C4-2B (cell line): ENCODE data around the gene NF1.
"Not testable (repeated sequence)": the region's sequence is repeated elsewhere in the genome, so short reads cannot be mapped to it uniquely, and the experiment has no call there.

Experiments used
- ZFX ChIP-seq: fragments of 450-650 bp; IDR thresholded peaks from 2 replicates; pipeline ENCODE4 v1.6.1; 2017
- TF ChIP-seq, protein P1 (sequence below): fragments of 450-650 bp; conservative IDR thresholded peaks from 2 replicates; pipeline ENCODE4 v1.5.1; 2017; ENCODE audit warnings: mild to moderate bottlenecking

DNA sequence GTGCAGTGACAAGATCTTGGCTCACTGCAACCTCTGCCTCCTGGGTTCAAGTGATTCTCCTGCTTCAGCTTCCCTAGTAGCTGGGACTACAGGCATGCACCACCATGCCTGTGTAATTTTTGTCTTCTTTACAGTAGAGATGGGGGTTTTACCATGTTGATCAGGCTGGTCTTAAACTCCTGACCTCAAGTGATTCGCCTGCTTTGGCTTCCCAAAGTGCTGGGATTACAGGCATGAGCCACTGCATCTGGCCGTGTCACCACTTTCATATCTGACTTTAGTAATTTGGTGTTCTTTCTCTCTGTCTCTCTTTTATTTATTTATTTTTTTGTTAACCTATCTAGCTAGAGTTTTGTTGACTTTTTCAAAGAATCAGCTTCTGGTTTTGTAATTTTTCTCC is 103.9 kb downstream of the NF1 start:
- TF ChIP-seq, protein P1, sequence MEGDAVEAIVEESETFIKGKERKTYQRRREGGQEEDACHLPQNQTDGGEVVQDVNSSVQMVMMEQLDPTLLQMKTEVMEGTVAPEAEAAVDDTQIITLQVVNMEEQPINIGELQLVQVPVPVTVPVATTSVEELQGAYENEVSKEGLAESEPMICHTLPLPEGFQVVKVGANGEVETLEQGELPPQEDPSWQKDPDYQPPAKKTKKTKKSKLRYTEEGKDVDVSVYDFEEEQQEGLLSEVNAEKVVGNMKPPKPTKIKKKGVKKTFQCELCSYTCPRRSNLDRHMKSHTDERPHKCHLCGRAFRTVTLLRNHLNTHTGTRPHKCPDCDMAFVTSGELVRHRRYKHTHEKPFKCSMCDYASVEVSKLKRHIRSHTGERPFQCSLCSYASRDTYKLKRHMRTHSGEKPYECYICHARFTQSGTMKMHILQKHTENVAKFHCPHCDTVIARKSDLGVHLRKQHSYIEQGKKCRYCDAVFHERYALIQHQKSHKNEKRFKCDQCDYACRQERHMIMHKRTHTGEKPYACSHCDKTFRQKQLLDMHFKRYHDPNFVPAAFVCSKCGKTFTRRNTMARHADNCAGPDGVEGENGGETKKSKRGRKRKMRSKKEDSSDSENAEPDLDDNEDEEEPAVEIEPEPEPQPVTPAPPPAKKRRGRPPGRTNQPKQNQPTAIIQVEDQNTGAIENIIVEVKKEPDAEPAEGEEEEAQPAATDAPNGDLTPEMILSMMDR: not testable (repeated sequence)
- TF ChIP-seq ZFX: not testable (repeated sequence)
